Keratinocyte (primary cell): ENCODE data around the gene MTHFR. TPM values are rescaled to one million over a fixed set of nuclear protein-coding genes. Genes with fewer than 3 reads are reported as not detected.

ENCODE experiments used
- DNase-seq: peaks from one replicate; pipeline ENCODE4 v3.0.0-alpha.2; 2011; ENCODE audit warnings: low read depth, missing footprints, low spot score
- FAIRE-seq: peaks from 2 replicates; lab custom pipeline; 2011; peaks lifted over from hg19 to GRCh38; lab: Jason Lieb, UNC
- H2AFZ ChIP-seq: 2 replicates; pipeline ENCODE4 v1.6.0; 2012; ENCODE audit warnings: low read length, control low read depth, inconsistent platforms; ENCODE audit not compliant: control insufficient read depth
- H3K27ac ChIP-seq: 2 replicates; pipeline ENCODE4 v1.5.1; 2011; ENCODE audit warnings: low read length; ENCODE audit not compliant: control insufficient read depth, insufficient read depth
- H3K27me3 ChIP-seq: 3 replicates; pipeline ENCODE4 v1.6.0; 2011; ENCODE audit warnings: low read length; ENCODE audit not compliant: control insufficient read depth, insufficient read depth; ENCODE audit errors: extremely low read depth
- H3K36me3 ChIP-seq, 2 experiments: 2 replicates in 1 of 2; 3 replicates in 1 of 2; pipeline ENCODE4 v1.5.1; 2011; ENCODE audit warnings: low read length in 2 of 2, mild to moderate bottlenecking in 1 of 2; ENCODE audit not compliant: control insufficient read depth in 2 of 2, insufficient read depth in 2 of 2; ENCODE audit errors: extremely low read depth in 1 of 2
- H3K4me1 ChIP-seq: 3 replicates; pipeline ENCODE4 v1.5.1; 2011; ENCODE audit warnings: low read length; ENCODE audit not compliant: control insufficient read depth, insufficient read depth; ENCODE audit errors: extremely low read depth
- H3K4me2 ChIP-seq: 3 replicates; pipeline ENCODE4 v1.6.0; 2011; ENCODE audit warnings: low read depth, low read length; ENCODE audit not compliant: control insufficient read depth, insufficient read depth; ENCODE audit errors: extremely low read depth
- H3K4me3 ChIP-seq, 3 experiments: fragments of 200-600 bp in 1 of 3; sonication (generic) in 1 of 3; 2 replicates in 2 of 3; 3 replicates in 1 of 3; pipeline ENCODE4 v1.5.1; 2011 to 2016; ENCODE audit warnings: low read length in 3 of 3, mild to moderate bottlenecking in 3 of 3, control low read depth in 2 of 3, inconsistent platforms in 1 of 3, low read depth in 1 of 3, mixed read lengths in 1 of 3, mixed run types in 1 of 3, moderate library complexity in 1 of 3; ENCODE audit not compliant: control insufficient read depth in 2 of 3, insufficient read depth in 2 of 3; ENCODE audit errors: extremely low read depth in 1 of 3
- H3K79me2 ChIP-seq: 2 replicates; pipeline ENCODE4 v1.6.0; 2012; ENCODE audit warnings: low read length; ENCODE audit not compliant: control insufficient read depth, insufficient read depth
- H3K9ac ChIP-seq: 3 replicates; pipeline ENCODE4 v1.6.0; 2011; ENCODE audit warnings: low read length; ENCODE audit not compliant: control insufficient read depth, insufficient read depth; ENCODE audit errors: extremely low read depth
- H3K9me1 ChIP-seq: 3 replicates; pipeline ENCODE4 v1.6.0; 2011; ENCODE audit warnings: low read length; ENCODE audit not compliant: control insufficient read depth, insufficient read depth; ENCODE audit errors: extremely low read depth
- H3K9me3 ChIP-seq: 2 replicates; pipeline ENCODE4 v1.5.1; 2012; ENCODE audit warnings: low read depth, low read length; ENCODE audit not compliant: control insufficient read depth
- H4K20me1 ChIP-seq: 3 replicates; pipeline ENCODE4 v1.6.0; 2011; ENCODE audit warnings: low read length; ENCODE audit not compliant: control insufficient read depth, insufficient read depth; ENCODE audit errors: extremely low read depth
- CTCF ChIP-seq, 3 experiments: IDR thresholded peaks in 1 of 3; conservative IDR thresholded peaks in 1 of 3; optimal IDR thresholded peaks in 1 of 3; 2 replicates in 2 of 3; 3 replicates in 1 of 3; pipeline versions ENCODE3 to v1.5.1; 2011; ENCODE audit warnings: low read length in 3 of 3, mild to moderate bottlenecking in 3 of 3, moderate library complexity in 2 of 3, control low read depth in 1 of 3, inconsistent platforms in 1 of 3; ENCODE audit not compliant: insufficient read depth in 2 of 3; ENCODE audit errors: extremely low read depth in 1 of 3
- EZH2 ChIP-seq: IDR thresholded peaks from one replicate; pipeline ENCODE4 v1.6.1; 2012; ENCODE audit warnings: inconsistent platforms, mild to moderate bottlenecking, low read length, moderate library complexity
- dilution Hi-C: fragments of 300-500 bp; cut with MboI; formaldehyde crosslinking; loops from one replicate; pipeline ENCODE4 v1.7.0; 2020; ENCODE audit warnings: low sequenced_read_pairs; ENCODE audit not compliant: extremely low pct_ligation_motif_present
- polyA minus RNA-seq, 3 experiments: library from RNA; depleted of rRNA, polyadenylated mRNA; stranded (reverse); fragments of >200 nt; gene quantifications; 1 replicate in 1 of 3; 2 replicates in 1 of 3; 3 replicates in 1 of 3; pipeline ENCODE4 v1.2.3, GENCODE V29; 2011
- polyA plus RNA-seq, 5 experiments: library from polyadenylated mRNA; depleted of rRNA in 3 of 5; stranded (reverse) in 3 of 5; stranded (forward) in 1 of 5; unstranded in 1 of 5; fragments of >200 nt; gene quantifications; 1 replicate in 1 of 5; 2 replicates in 3 of 5; 3 replicates in 1 of 5; pipeline versions ENCODE4 v1.2.1 to v1.2.3, GENCODE V29; 2011 to 2012; ENCODE audit warnings: missing spikeins in 2 of 5, low read depth in 1 of 5, low replicate concordance in 1 of 5

Gene MTHFR
- polyA plus RNA-seq (5.1 to 8.3 TPM (median 5.2 TPM) in 3 replicates), polyA minus RNA-seq (12.4 to 12.7 TPM (median 12.6 TPM) in 3 replicates)
- 3.8 TPM for polyA plus RNA-seq (2011; ENCODE audit: low read depth)
- 2.1 and 3.4 TPM in 2 replicates for polyA plus RNA-seq (2011; cell fraction: cytosol; rRNA removed)
- polyA plus RNA-seq (2011; cell fraction: nucleus; rRNA removed): 11.3 and 14.8 TPM in 2 replicates
- 4.2 and 6.4 TPM in 2 replicates for polyA plus RNA-seq (2012; ENCODE audit: low replicate concordance)
- polyA minus RNA-seq (2011; cell fraction: cytosol; rRNA and poly(A)+ RNA removed): 6.5 TPM
- polyA minus RNA-seq (2011; cell fraction: nucleus; rRNA and poly(A)+ RNA removed): 17.3 TPM in 2 replicates

- Histone ChIP-seq H3K4me2 (peak within 1 kb of the TSS; percentile 100), H2AFZ (peak within 1 kb of the TSS; percentile 91), H3K9me3 (no peaks in the 10 kb centered on the region), H3K4me3 (peak within 1 kb of the TSS; percentile 65 to 98 (median 84)), H3K36me3 (peaks cover 9 to 20% of the 10 kb centered on the region in 2 experiments), H3K27me3 (no peaks in the 10 kb centered on the region), H3K9ac (peak within 1 kb of the TSS; percentile 97), H3K9me1 (no peaks in the 10 kb centered on the region), H4K20me1 (no peaks in the 10 kb centered on the region), H3K27ac (peak within 1 kb of the TSS; percentile 94), H3K79me2 (peaks cover 40% of the 10 kb centered on the region), H3K4me1 (peaks cover 49% of the 10 kb centered on the region)
- dilution Hi-C loops: no loop called here
- no peak for TF ChIP-seq EZH2
- no peak for TF ChIP-seq CTCF (optimal IDR thresholded peaks at IDR 0.05 in 1 of 3, IDR thresholded peaks at IDR 0.05 in 1 of 3, conservative IDR thresholded peaks at IDR 0.05 in 1 of 3; ENCODE audit: extremely low read depth in 1 of 3, insufficient read depth in 2 of 3, low read length in 3 of 3)
- DNase-seq (peak; percentile 95), FAIRE-seq (peak; percentile 72)
Observed at GRCh38 chr1:11805422-11806306, at the start of gene MTHFR, which contains the start of gene CLCN6. Gene MTHFR, minus strand, starts transcription at chr1:11805964. Its CDS starts 2,848 bp downstream, at chr1:11803116. Gene CLCN6, plus strand, starts transcription at chr1:11806191. Its CDS starts 72 bp downstream, at chr1:11806263.

- FAIRE-seq (no peak), DNase-seq (no peak)
- no peaks in the 10 kb centered on the region for H3K9me1 ChIP-seq
- peaks cover 42% of the 10 kb centered on the region for H3K27me3 ChIP-seq
- H3K4me3 ChIP-seq: no peak overlapping the region
- no peaks in the 10 kb centered on the region for H4K20me1 ChIP-seq
- no peaks in the 10 kb centered on the region for H3K36me3 ChIP-seq
- no peak overlapping the region for H3K9ac ChIP-seq
- dilution Hi-C loops: no loop called here
- H3K27ac ChIP-seq: no peak overlapping the region
- no peaks in the 10 kb centered on the region for H3K79me2 ChIP-seq
- H3K4me1 ChIP-seq: no peaks in the 10 kb centered on the region
- no peak overlapping the region for H3K4me2 ChIP-seq
- no peaks in the 10 kb centered on the region for H3K9me3 ChIP-seq
- no peak for TF ChIP-seq EZH2
- no peak for TF ChIP-seq CTCF (optimal IDR thresholded peaks at IDR 0.05 in 1 of 3, IDR thresholded peaks at IDR 0.05 in 1 of 3, conservative IDR thresholded peaks at IDR 0.05 in 1 of 3; ENCODE audit: extremely low read depth in 1 of 3, insufficient read depth in 2 of 3, low read length in 3 of 3)
- no peak overlapping the region for H2AFZ ChIP-seq
Observed at GRCh38 chr1:11855430-11855829, 49.7 kb upstream of the MTHFR start.
